NCI-H2227 (cell line): ENCODE data around the gene USP17L28.
"Not testable (repeated sequence)": the region's sequence is repeated elsewhere in the genome, so short reads cannot be mapped to it uniquely, and the experiment has no call there.

Experiments used
- DNase-seq: peaks from one replicate; lab custom pipeline; 2025; ENCODE audit not compliant: unreplicated experiment; lab: John Stamatoyannopoulos, UW

The USP17L28 gene

GRCh38 chr4:9348593-9348992 lies at the start of gene USP17L28:
Gene USP17L28 (plus strand): TSS chr4:9348893. CDS start chr4:9348893, 0 bp downstream.
- not testable (repeated sequence) for DNase-seq

GRCh38 chr4:9324191-9324590 lies 24.5 kb upstream of the USP17L28 start:
- not testable (repeated sequence) for DNase-seq

GRCh38 chr4:9324865-9325264 lies 23.8 kb upstream of the USP17L28 start, which contains the start of gene USP17L24:
Gene USP17L24 (plus strand): TSS chr4:9325165. CDS start chr4:9325165, 0 bp downstream.
- DNase-seq: not testable (repeated sequence)

- not testable (repeated sequence) for DNase-seq
Observed at GRCh38 chr4:9329611-9330010, 19.1 kb upstream of the USP17L28 start, which contains the start of gene USP17L25. Gene USP17L25 (plus strand): TSS chr4:9329911. CDS start chr4:9329911, 0 bp downstream.

GRCh38 chr4:9334358-9334757 lies 14.3 kb upstream of the USP17L28 start, which contains the start of gene USP17L26:
Gene USP17L26 (plus strand): TSS chr4:9334658. CDS start chr4:9334658, 0 bp downstream.
- not testable (repeated sequence) for DNase-seq

- not testable (repeated sequence) for DNase-seq
Observed at GRCh38 chr4:9339103-9339502, 9.6 kb upstream of the USP17L28 start, which contains the start of gene USP17L5. Gene USP17L5 (plus strand): TSS chr4:9339403. CDS start chr4:9339403, 0 bp downstream.

- not testable (repeated sequence) for DNase-seq
Observed at GRCh38 chr4:9343848-9344247, 4.8 kb upstream of the USP17L28 start, which contains the start of gene USP17L27. Gene USP17L27 (plus strand): TSS chr4:9344148. CDS start chr4:9344148, 0 bp downstream.

GRCh38 chr4:9350866-9351265 lies 2.2 kb downstream of the USP17L28 start:
- DNase-seq: not testable (repeated sequence)

GRCh38 chr4:9353338-9353737 lies 4.6 kb downstream of the USP17L28 start, which contains the start of gene USP17L29:
Gene USP17L29 (plus strand): TSS chr4:9353638. CDS start chr4:9353638, 0 bp downstream.
- not testable (repeated sequence) for DNase-seq

- DNase-seq: not testable (repeated sequence)
Observed at GRCh38 chr4:9362829-9363228, 14.1 kb downstream of the USP17L28 start, which contains the start of gene USP17L30. Gene USP17L30 (plus strand): TSS chr4:9363129. CDS start chr4:9363129, 0 bp downstream.

- DNase-seq: not testable (repeated sequence)
Observed at GRCh38 chr4:9379881-9380280, 31.2 kb downstream of the USP17L28 start.

- peak; percentile 0 for DNase-seq
Observed at GRCh38 chr4:9381012-9381534, 32.4 kb downstream of the USP17L28 start.

GRCh38 chr4:9384126-9384525 lies 35.4 kb downstream of the USP17L28 start:
- no peak for DNase-seq

GRCh38 chr4:9389001-9389400 lies 40.3 kb downstream of the USP17L28 start:
- DNase-seq: not testable (repeated sequence)
